Measurements from ENCODE around the gene LRIT3. TPM values are rescaled to one million over a fixed set of nuclear protein-coding genes. Genes with fewer than 3 reads are reported as not detected.

Gene LRIT3
- total and polyA plus RNA-seq, 2 of the 4 experiments (the other 2 are of a cell fraction): 0.02 TPM; not detected in 1

DNA sequence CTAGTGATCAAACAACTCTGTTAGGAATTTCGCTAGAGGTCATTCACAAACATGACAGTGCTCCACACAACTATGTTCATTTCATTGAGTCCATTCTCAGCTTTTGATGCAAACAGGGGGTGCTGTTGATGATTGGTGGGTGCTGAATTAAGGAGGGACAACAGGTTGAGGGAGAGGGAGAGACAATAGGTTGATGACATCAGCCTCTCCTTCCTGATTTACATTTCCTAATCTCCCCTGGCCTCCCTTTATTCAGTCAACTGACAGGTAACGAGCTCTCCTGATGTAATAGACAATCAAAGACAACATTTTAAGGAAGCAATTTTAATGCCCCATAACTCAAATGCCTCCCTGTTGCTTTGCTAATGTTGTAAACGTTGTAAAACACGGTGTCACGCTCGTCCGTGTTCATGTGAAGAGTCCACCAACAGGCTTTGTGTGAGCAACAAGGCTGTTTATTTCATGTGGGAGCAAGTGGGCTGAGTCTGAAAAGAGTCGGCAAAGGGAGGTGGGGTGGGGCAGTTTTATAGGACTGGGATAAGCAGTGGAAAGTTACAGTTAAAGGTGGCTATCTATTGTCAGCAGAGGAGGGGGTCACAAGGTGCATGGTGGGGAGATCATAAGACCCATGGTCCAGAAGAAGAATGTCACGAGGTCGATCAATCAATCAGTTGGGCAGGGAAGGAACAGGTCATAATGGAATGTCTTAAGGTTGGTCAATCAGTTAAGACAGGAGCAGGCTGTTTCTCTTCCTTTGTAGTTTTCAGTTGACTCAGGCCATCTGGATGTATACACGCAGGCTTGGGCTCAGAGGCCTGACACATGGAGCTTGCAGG is 37.1 kb upstream of the LRIT3 start:
- intact Hi-C loops (cut with micrococcal nuclease): no loop called here
- H2BK20ac ChIP-seq (ENCODE audit: low read depth, low read length): no peak overlapping the region
- H3K36me3 ChIP-seq (ENCODE audit: control insufficient read depth, insufficient read depth, low read length): no peaks in the 10 kb centered on the region
- no peaks in the 10 kb centered on the region for H3K4me1 ChIP-seq (ENCODE audit: control insufficient read depth, insufficient read depth, low read length)
- no peak overlapping the region for H3K14ac ChIP-seq (replicated peaks; ENCODE audit: low read depth, low read length)
- TF ChIP-seq NFE2L2 (IDR thresholded peaks at IDR 0.05; ENCODE audit: low read depth, low read length) (no peak), MXI1 (IDR thresholded peaks at IDR 0.05; ENCODE audit: borderline replicate concordance, low read depth, low read length) (no peak)
- no peak overlapping the region for H3K56ac ChIP-seq (ENCODE audit: extremely low read depth, insufficient read depth, low read length)
- DNase-seq: no peak
- H2BK5ac ChIP-seq (ENCODE audit: low read depth, low read length, poor library complexity, severe bottlenecking): no peak overlapping the region
- H3K9me3 ChIP-seq (ENCODE audit: control insufficient read depth, insufficient read depth, low read length): no peaks in the 10 kb centered on the region
- no peak overlapping the region for H4K5ac ChIP-seq (ENCODE audit: low read depth, low read length)
- no peaks in the 10 kb centered on the region for H3K9me1 ChIP-seq (ENCODE audit: insufficient read depth, low read length)
- H2AFZ ChIP-seq (replicated peaks; ENCODE audit: low read length, poor library complexity): no peak overlapping the region
- no peaks in the 10 kb centered on the region for H3K27me3 ChIP-seq (ENCODE audit: control insufficient read depth, insufficient read depth, low read length)
- H3K4me2 ChIP-seq (ENCODE audit: low read depth, low read length): no peak overlapping the region
- in situ Hi-C loops (cut with MboI; ENCODE audit: low sequenced_read_pairs): loop anchor here (10.0 kb wide), 3 partner anchors 106 to 386 kb away; partner anchors contain the start of gene CASP6
- WGBS, 2 experiments (ENCODE audit: extremely low coverage in 2 of 2, insufficient read length in 1 of 2): 20% methylated on average over 3 of the region's 11 CpGs; no CpG with 5 or more reads in 1 of the 2 experiments
- no peak overlapping the region for H4K8ac ChIP-seq (ENCODE audit: low read depth in 2 of 2, low read length in 2 of 2)
- H3K18ac ChIP-seq (ENCODE audit: low read depth, low read length): no peak overlapping the region
- no peak overlapping the region for H2AK5ac ChIP-seq (ENCODE audit: low read depth, low read length)
- H2AK9ac ChIP-seq (replicated peaks; ENCODE audit: low read depth, low read length, poor library complexity): no peak overlapping the region
- H4K91ac ChIP-seq (ENCODE audit: insufficient read depth, low read depth, low read length): no peak overlapping the region
- no peaks in the 10 kb centered on the region for H4K20me1 ChIP-seq (ENCODE audit: insufficient read depth, low read length)
- no peak for ATAC-seq (ENCODE audit: low read depth)
- H2BK15ac ChIP-seq (ENCODE audit: low read depth, low read length): no peak overlapping the region
- H3K9ac ChIP-seq (ENCODE audit: low read depth, low read length): no peak overlapping the region
- no TSS peak for BruUV-seq (replicated peaks)
- no peak overlapping the region for H3K4ac ChIP-seq (ENCODE audit: low read depth, low read length)
- H2BK120ac ChIP-seq (ENCODE audit: low read depth, low read length): no peak overlapping the region
- H3K23ac ChIP-seq (ENCODE audit: low read depth, low read length): no peak overlapping the region
- dilution Hi-C loops (cut with HindIII; ENCODE audit: low sequenced_read_pairs, unreplicated experiment): no loop called here
- peaks cover 1 to 4% of the 10 kb centered on the region in 2 experiments; a peak in 2 of 4 replicates for H3K79me1 ChIP-seq (ENCODE audit: low read depth in 1 of 2, low read length in 2 of 2)
- H3K27ac ChIP-seq (ENCODE audit: insufficient read depth, low read length): no peak overlapping the region
- POLR2A ChIA-PET (ENCODE audit: unreplicated experiment): no interaction called here
- CTCF ChIA-PET: no interaction called here
- no peak overlapping the region for H3K4me3 ChIP-seq (ENCODE audit: insufficient read depth, low read depth, low read length)
